T-helper 22 cell (primary cell): ENCODE results near the gene HEXIM2.
A peak's percentile ranks its signal among the peaks of the same experiment; 100 is the strongest.

ENCODE experiments used
- DNase-seq: peaks from one replicate; pipeline ENCODE4 v3.0.0-alpha.2; 2020; ENCODE audit warnings: low read depth

The HEXIM2 gene

GRCh38 chr17:45127548-45128300 lies 34.0 kb upstream of the HEXIM2 start:
- no peak for DNase-seq

DNA sequence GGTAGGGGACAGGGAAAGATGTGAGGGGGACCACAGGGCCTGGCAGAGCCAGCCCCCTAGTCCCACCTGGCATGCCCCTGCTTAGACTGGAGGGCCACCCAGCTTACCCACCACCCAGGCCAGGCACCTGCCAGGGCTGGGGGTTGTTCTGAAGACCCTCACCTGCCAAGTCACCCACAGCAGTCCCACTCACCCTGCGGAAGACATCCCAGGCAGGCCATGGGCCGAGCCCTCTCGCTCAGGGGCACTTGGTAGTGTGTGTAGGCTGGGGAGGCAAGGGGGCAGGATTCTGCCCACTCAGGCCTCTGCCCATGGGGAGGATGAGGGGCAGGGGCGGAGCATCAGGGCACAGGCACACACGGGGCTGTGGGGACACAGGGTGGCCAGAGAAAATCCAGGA lies 33.3 kb upstream of the HEXIM2 start:
- no peak for DNase-seq

- no peak for DNase-seq
Observed at GRCh38 chr17:45128989-45129388, 32.7 kb upstream of the HEXIM2 start.

DNA sequence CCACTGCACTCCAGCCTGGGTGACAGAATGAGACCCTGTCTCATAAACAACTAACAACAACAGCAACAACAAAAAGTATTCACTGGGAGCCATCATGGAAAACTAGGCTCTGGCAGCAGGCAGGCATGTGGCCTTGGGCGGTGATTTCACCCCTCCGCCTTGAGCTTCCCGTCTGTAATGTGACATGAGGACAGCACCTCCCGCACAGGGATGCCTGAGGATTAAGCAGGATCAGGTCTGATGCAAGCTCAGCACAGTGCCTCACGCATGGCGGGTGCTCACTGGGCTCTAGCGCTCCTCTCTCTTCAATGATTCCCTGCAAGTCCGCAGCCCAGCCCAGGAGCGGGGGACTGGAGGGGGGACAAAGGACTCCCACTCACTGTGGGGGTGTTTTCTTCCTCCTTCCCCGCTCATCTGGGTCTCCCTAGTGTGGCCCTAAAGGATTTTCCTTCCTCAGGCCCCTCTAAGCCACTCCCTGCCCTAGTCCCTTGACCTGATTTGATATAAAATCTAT lies 32.2 kb upstream of the HEXIM2 start:
- DNase-seq = no peak

GRCh38 chr17:45129940-45130680 lies 31.6 kb upstream of the HEXIM2 start:
- DNase-seq = no peak

DNA sequence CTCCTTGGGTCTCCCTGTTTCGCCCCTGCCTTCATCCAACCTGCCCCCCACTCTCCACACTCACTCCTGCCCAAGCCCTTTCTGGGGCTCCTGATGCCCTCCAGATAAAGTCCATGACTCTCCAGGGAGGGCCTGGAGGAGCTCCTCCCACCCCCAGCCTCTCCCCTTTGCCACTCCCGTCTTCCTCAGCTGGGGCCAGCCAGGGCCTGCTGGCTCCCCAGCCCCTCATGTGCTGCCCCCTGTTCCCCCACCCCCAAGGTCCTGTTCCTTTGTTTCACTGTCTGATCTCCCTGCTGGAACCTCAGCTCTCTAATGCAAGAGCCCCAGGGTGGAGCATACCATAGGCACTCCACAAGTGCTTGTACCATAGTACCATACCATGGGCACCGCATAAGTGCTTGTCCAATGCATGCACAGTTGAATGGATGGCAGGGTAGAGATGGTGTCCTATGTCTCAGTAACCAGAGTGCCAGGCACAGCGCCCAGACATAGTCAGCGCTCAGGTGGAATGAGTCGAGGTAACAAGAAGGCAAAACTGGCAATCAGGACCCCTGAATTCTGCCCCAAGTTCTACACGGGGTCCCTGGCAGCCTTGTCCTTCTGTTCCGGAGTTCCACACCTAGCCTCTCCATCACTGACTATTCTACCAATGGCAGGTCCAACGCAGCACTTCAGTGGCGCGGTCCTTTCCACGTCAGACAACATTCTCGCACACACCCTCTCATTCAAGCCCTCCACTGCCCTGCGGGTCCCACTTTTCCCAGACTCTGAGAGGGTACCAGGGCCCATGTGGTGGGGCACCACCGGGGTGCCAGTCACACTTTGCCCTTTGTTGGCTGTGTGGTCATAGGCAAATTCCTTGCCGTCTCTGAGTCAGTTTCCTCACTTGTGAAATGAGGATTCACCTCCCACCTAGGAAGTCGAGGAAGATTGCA lies 30.7 kb upstream of the HEXIM2 start:
- no peak for DNase-seq

- no peak for DNase-seq
Observed at GRCh38 chr17:45131616-45132319, 29.9 kb upstream of the HEXIM2 start.

GRCh38 chr17:45132320-45132571 lies 29.4 kb upstream of the HEXIM2 start, which contains the start of gene PLCD3:
Gene PLCD3, minus strand, starts transcription at chr17:45132515. Its CDS starts 105 bp downstream, at chr17:45132410.
- no peak for DNase-seq

DNA sequence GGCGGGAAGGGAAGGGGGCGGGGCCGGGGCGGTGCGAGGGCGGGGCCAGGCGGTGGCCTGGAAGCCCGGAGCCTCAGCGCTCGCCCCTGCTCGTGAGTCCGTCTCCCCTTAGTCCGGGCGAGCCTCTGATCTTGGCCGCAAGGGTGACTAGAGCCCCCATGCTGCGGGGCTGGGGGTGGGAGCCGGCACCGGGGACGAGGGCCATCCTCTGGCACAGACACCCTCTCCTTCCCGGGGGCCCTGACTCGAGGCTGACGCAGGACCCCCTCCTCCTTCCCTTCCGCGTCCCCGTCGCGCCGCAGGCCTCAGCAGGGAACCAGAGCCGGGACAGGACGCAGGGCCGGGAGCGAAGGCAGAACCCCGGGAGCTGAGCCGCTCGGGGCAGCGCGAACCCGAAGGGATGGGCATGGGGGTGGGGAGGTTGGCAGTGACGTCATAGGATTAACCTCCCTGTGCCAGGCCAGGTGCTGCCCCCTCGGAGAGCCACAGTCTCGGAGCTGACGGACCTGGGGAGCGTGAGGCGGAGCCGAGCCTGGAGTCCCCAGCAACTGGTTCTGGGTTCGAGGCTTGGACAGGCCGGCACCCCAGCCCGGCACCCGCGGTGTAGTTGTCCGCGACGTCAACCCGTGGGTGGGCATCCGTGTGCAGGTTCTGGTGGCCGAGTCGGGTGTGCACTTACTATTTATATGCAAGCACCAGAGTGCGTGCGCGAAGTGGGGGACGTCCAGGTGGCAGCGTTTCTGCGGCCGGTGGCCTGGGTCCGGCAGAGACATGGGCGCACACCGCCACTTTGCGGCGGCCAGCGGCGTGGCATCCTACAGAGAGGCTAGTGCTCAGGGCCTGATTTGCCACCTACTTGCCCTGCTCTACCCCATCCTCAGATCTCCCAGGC lies 28.9 kb upstream of the HEXIM2 start:
- DNase-seq = peak; percentile 56

GRCh38 chr17:45135192-45135977 lies 26.3 kb upstream of the HEXIM2 start, which contains the start of gene ACBD4:
Gene ACBD4, plus strand, starts transcription at chr17:45135687. Its CDS starts 458 bp downstream, at chr17:45136145.
- DNase-seq = peak; percentile 91

- no peak for DNase-seq
Observed at GRCh38 chr17:45135978-45136791, 25.5 kb upstream of the HEXIM2 start.

DNA sequence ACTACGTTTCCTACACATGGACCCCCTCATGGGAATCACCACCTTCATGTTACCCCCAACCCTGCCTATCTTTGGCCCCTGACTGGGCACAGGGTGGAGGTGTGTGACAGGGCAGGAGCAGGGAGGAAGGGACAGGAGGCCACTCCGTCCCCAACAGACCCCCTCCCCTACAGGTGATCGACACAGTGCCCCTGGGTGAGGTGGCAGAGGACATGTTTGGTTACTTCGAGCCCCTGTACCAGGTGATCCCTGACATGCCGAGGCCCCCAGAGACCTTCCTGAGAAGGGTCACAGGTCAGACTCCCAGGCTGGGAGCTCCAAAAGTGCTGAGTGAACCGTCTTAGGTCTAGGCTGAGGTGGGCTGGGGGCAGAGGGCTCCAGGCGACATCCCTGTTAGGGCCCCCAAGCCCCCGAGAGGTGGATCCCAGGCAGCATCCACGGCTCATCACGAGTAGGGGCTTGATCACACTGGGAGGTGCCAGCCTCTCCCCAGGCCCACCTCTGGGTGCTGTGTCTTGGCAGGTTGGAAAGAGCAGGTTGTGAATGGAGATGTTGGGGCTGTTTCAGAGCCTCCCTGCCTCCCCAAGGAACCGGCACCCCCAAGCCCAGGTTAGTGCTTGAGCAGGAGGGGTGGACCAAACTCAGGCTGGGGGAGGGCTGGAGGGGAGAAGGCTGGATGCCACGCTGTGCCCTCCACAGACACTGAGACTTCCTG lies 24.7 kb upstream of the HEXIM2 start:
- no peak for DNase-seq

GRCh38 chr17:45137561-45138305 lies 23.9 kb upstream of the HEXIM2 start:
- DNase-seq = no peak

- DNase-seq = no peak
Observed at GRCh38 chr17:45138911-45139532, 22.7 kb upstream of the HEXIM2 start.

GRCh38 chr17:45139533-45139920 lies 22.1 kb upstream of the HEXIM2 start:
- DNase-seq = no peak

- DNase-seq = no peak
Observed at GRCh38 chr17:45143094-45143670, 18.5 kb upstream of the HEXIM2 start.

- no peak for DNase-seq
Observed at GRCh38 chr17:45143767-45144198, 17.9 kb upstream of the HEXIM2 start.
